Upper lobe of left lung (tissue), 4 donors: ENCODE data around the gene MARCHF9.

Experiments used
- EP300 ChIP-seq, 4 donors: sonication (generic); formaldehyde crosslinking; IDR thresholded peaks; one replicate each; pipeline ENCODE4 v1.5.1; 2017; ENCODE audit warnings: antibody characterized with exemption in 4 of 4, control low read depth in 2 of 4
- POLR2A ChIP-seq, 4 donors: fragments of 450-650 bp; IDR thresholded peaks; one replicate each; pipeline ENCODE4 v1.5.1; 2016 to 2017; ENCODE audit warnings: antibody characterized with exemption in 4 of 4, mild to moderate bottlenecking in 2 of 4

DNA sequence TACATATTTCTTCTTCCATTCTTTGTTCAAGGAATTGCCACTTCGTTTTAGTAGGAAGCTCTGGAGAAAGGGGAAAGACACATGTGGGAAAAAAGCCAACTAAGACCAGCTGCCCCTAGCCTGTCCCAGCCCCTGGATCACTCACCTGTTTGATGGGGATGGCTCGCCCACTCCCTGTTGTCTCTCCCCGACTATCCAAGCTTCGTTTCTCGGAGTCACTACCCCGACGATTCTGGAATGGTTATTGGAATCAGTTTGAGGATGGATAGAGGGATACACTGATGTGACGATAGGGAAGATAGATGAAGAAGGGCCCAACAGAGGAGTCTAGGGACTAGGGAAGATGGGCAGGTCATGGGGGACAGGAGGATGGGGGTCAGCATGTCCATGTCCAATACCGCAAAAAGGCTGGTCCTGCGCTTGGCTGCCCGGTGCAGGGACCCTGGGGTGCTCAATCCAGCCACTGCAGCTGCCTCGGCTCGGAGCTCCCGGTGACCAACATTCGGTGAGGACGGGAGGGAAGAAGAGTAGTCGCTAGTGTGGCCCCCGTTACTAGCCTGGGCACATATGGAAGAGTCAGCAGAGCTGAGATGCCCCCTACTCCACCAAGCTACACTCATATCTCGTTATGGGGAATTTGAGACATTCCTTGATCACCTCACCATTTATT, 23.4 kb upstream of the MARCHF9 start:
- TF ChIP-seq EP300 (IDR thresholded peaks at IDR 0.05), result no peak
- TF ChIP-seq POLR2A (IDR thresholded peaks at IDR 0.05), result no peak
